Spleen (tissue), 7 donors: ENCODE results near the gene TYSND1.

ENCODE experiments used
- POLR2AphosphoS5 ChIP-seq, 3 donors: sonication (generic); formaldehyde crosslinking; IDR thresholded peaks; one replicate each; pipeline ENCODE4 v1.5.1; 2017; ENCODE audit warnings: antibody characterized with exemption in 3 of 3
- TF ChIP-seq, protein P1 (sequence below), 11 experiments: fragments of 200-600 bp in 7 of 11; fragments of 450-650 bp in 4 of 11; sonication (generic) in 4 of 11; IDR thresholded peaks in 8 of 11; conservative IDR thresholded peaks in 3 of 11; 1 replicate in 7 of 11; 2 replicates in 4 of 11; pipeline versions ENCODE4 v1.4.0 to v1.8.0; 2016 to 2021; ENCODE audit warnings: antibody characterized with exemption in 11 of 11, inconsistent platforms in 4 of 11, mild to moderate bottlenecking in 1 of 11
- donor health status: DM: no; HTN: no; CAD: no; lungs with moderate emphysema.
- donor health status: DM: no; HTN: no; CAD: no.
- donor health status: DM: no; HTN: no; CAD: no.

- TF ChIP-seq, protein P1, sequence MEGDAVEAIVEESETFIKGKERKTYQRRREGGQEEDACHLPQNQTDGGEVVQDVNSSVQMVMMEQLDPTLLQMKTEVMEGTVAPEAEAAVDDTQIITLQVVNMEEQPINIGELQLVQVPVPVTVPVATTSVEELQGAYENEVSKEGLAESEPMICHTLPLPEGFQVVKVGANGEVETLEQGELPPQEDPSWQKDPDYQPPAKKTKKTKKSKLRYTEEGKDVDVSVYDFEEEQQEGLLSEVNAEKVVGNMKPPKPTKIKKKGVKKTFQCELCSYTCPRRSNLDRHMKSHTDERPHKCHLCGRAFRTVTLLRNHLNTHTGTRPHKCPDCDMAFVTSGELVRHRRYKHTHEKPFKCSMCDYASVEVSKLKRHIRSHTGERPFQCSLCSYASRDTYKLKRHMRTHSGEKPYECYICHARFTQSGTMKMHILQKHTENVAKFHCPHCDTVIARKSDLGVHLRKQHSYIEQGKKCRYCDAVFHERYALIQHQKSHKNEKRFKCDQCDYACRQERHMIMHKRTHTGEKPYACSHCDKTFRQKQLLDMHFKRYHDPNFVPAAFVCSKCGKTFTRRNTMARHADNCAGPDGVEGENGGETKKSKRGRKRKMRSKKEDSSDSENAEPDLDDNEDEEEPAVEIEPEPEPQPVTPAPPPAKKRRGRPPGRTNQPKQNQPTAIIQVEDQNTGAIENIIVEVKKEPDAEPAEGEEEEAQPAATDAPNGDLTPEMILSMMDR (IDR thresholded peaks at IDR 0.05 in 8 of 11, conservative IDR thresholded peaks at IDR 0.05 in 3 of 11), result peak in 7 of 11 experiments; percentile 5 to 53 (median 40)
- no peak for TF ChIP-seq POLR2AphosphoS5 (IDR thresholded peaks at IDR 0.05)
Measured at GRCh38 chr10:70106958-70107791, 39.3 kb downstream of the TYSND1 start.
